ENCODE data around the gene PRRC2B. TPM values are rescaled to one million over a fixed set of nuclear protein-coding genes. Genes with fewer than 3 reads are reported as not detected.
"Not testable (repeated sequence)": the region's sequence is repeated elsewhere in the genome, so short reads cannot be mapped to it uniquely, and the experiment has no call there.

PRRC2B gene
- total RNA-seq, 1 donor: 69.7 TPM

DNA sequence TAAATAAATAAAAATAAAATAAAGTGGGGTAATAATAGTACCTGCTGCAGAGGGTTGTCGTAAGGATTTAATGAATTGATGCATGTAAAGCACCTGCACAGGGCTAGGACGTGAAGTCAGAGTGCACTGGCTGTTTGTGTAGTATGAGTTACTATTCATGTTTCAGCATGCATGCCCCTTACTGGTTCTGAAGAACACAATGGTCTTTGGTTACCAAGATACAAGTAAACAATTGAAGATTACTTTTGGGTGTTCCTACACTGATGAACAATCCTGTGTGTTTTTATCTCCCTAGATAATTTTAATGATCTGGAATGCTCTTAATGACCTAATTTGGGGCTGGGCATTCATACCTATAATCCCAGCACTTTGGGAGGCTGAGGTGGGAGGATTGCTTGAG, 23.2 kb upstream of the PRRC2B start:
- H3K4me3 ChIP-seq (ENCODE audit: low read depth, low read length): no peak overlapping the region
- TF ChIP-seq, protein P1, sequence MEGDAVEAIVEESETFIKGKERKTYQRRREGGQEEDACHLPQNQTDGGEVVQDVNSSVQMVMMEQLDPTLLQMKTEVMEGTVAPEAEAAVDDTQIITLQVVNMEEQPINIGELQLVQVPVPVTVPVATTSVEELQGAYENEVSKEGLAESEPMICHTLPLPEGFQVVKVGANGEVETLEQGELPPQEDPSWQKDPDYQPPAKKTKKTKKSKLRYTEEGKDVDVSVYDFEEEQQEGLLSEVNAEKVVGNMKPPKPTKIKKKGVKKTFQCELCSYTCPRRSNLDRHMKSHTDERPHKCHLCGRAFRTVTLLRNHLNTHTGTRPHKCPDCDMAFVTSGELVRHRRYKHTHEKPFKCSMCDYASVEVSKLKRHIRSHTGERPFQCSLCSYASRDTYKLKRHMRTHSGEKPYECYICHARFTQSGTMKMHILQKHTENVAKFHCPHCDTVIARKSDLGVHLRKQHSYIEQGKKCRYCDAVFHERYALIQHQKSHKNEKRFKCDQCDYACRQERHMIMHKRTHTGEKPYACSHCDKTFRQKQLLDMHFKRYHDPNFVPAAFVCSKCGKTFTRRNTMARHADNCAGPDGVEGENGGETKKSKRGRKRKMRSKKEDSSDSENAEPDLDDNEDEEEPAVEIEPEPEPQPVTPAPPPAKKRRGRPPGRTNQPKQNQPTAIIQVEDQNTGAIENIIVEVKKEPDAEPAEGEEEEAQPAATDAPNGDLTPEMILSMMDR (IDR thresholded peaks at IDR 0.05; ENCODE audit: insufficient read depth, low read length): no peak
- DNase-seq (ENCODE audit: low read depth): no peak

DNA sequence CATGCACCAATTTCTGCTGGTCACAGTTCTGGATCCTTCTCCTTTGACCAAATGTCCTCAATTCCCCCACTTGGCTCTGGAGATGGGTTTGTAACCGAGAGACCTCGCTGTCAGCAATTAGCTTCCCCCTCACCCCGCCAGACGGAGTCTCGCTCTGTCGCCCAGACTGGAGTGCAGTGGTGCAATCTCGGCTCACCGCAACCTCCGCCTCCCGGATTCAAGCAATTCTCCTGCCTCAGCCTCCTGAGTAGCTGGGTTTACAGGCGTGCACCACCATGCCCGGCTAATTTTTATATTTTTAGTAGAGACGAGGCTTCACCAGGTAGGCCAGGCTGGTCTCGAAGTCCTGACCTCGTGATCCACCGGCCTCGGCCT, 21.3 kb upstream of the PRRC2B start:
- H3K4me3 ChIP-seq (ENCODE audit: low read depth, low read length): peak overlapping the region; percentile 79
- DNase-seq (ENCODE audit: low read depth): not testable (repeated sequence)

DNA sequence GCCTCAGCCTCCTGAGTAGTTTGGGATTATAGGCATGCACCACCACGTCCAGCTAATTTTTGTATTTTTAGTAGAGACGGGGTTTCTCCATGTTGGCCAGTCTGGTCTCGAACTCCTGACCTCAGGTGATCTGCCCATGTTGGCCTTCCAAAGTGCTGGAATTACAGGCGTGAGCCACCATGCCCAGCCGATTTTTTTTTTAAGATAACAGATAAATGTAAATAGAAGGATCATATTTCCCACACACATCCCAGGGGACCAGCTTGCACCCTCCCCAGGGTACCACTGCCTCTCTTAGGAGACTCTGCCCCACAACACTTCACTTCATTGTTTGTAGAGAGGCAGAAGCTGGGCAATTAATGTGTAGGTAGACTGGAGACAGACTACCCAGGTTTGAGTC, 19.2 kb upstream of the PRRC2B start:
- not testable (repeated sequence) for DNase-seq (ENCODE audit: low read depth); H3K4me3 ChIP-seq (ENCODE audit: low read depth, low read length)

DNA sequence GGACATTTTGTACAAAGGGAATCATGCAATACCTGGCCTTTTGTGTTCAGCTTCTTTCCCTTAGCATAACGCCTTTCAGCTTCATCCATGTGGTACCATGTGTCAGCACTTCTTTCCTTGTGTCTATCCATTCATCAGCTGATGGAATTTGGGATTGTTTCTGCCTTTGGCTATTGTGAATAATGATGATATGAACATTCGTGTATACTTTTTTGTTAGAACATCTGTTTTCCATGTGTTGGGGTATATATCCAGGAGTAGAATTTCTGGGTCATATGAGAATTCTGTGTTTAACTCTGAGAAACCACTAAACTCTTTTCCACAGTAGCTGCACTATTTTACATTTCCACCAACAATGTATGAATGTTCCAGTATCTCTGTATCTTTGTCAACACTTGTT, 14.8 kb upstream of the PRRC2B start:
- DNase-seq (ENCODE audit: low read depth): no peak
- TF ChIP-seq, protein P1 (IDR thresholded peaks at IDR 0.05; ENCODE audit: insufficient read depth, low read length): no peak
- H3K4me3 ChIP-seq (ENCODE audit: low read depth, low read length): no peak overlapping the region

DNA sequence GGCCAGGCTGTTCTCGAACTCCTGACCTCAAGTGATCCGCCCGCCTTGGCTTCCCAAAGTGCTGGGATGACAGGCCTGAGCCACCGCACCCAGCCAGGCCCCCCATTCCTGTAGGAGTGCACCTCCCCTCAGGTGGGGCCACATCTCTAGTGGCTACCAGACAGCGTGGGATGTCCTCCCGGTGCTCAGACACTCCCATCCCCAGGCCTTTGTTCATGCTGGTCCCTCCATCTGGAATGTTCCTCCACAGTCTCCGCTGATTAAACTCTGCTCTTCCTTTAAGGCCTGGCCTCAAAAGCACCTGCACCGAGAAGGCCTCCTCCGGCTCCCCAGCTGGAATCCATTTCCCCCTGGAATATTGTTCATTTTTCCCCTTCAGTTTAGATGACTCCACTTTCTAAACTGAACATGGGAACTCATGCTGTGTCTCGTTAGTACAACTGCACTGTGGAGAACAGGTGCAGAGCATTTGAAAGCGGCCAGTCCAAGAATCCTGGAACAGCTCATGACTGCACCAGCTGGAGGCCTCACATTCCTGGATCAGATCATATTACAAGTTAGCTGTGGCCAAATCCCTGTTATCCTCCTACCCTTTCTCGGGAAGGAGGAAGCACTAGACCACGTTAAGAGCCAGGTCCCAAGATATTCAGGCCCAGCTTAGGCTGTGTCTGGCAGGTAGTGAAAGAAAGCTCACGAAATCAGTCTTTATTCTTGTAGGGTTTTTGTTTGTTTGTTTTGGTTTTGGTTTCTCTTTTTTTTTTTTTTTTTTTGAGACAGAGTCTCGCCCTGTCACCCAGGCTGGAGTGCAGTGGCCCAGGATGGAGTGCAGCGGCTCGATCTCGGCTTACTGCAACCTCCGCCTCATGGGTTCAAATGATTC, 10.8 kb upstream of the PRRC2B start:
- DNase-seq (ENCODE audit: low read depth): peak; percentile 75
- TF ChIP-seq, protein P1 (IDR thresholded peaks at IDR 0.05; ENCODE audit: insufficient read depth, low read length): no peak
- H3K4me3 ChIP-seq (ENCODE audit: low read depth, low read length): no peak overlapping the region

DNA sequence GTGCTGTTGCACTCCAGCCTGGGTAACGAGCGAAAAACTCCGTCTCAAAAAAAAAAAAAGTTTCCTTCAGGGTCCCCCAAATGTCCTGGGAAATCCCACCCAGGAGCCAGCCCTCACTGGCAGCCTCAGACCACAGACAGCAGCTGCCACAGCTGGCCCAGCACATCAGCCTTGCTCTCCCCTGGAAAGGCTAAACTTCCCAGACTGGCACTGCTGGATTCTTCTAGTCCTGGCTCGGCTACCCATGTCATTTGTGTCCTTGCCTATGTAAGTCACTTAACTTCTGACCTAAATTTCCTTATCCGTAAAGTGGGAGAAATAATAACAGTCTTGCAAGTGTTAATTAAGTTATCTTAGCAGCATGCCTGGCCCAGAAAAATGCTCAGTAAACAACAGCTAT, 8.6 kb upstream of the PRRC2B start:
- TF ChIP-seq, protein P1 (IDR thresholded peaks at IDR 0.05; ENCODE audit: insufficient read depth, low read length): no peak
- H3K4me3 ChIP-seq (ENCODE audit: low read depth, low read length): no peak overlapping the region
- no peak for DNase-seq (ENCODE audit: low read depth)

DNA sequence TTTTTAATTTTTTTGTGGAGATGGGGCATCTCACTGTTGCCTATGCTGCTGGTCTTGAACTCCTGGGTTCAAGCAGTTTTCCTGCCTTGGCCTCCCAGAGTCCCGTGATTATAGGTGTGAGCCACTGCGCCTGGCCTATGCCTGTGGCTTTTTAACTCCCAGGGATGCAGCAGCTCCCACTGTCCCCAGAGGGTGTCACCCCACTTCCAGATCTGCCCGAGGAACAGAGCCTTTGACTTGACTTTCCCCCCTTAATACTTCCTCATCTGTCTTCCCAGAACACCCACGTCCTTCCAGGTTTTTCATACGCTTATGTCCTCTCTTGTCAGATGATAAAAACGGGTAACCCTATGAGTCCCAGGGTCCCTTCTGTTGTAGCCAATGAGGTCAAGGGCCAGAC, 7.6 kb upstream of the PRRC2B start:
- no peak for DNase-seq (ENCODE audit: low read depth)
- no peak overlapping the region for H3K4me3 ChIP-seq (ENCODE audit: low read depth, low read length)
- TF ChIP-seq, protein P1 (IDR thresholded peaks at IDR 0.05; ENCODE audit: insufficient read depth, low read length): peak; percentile 10

DNA sequence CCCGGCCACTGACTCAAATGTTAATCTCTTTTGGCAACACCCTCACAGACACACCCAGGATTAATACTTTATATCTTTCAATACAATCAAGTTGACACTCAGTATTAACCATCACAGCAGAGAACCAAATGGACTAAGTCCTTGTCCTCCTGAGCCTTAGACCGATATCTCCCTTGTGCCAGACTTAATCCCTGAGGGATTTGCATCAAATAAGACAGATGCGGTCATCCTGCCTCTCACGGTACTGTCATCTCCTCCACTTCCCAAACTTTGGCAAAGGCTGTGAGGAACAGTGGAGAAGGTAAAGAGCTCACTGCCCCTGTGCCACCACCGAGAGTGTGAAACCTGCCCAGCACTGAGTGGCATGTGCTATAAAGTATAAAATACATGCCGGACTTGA, 6.5 kb upstream of the PRRC2B start:
- TF ChIP-seq, protein P1 (IDR thresholded peaks at IDR 0.05; ENCODE audit: insufficient read depth, low read length): no peak
- no peak for DNase-seq (ENCODE audit: low read depth)
- H3K4me3 ChIP-seq (ENCODE audit: low read depth, low read length): no peak overlapping the region
